ENCODE results near the gene EEF2K.

DNA sequence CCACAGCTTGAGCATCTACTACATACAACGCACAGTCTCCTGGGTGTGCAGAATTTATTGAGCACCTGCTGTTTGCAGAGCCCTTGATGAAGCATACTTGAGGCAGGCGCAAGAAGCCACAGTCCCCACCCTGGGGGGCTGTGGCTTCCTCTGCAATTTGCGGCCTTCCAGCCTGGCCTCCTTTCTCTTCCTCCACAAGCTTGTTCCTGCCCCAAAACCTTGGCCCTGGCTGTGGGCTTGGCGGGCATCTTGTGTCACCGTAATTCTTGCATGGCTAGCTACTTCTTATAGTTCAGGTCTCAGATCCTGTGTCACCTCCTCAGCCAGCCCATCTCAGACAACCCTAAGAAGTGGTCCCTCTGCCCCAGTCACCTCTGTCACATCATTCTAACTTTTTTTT, 47.2 kb downstream of the EEF2K start:
- TF ChIP-seq, protein P1, sequence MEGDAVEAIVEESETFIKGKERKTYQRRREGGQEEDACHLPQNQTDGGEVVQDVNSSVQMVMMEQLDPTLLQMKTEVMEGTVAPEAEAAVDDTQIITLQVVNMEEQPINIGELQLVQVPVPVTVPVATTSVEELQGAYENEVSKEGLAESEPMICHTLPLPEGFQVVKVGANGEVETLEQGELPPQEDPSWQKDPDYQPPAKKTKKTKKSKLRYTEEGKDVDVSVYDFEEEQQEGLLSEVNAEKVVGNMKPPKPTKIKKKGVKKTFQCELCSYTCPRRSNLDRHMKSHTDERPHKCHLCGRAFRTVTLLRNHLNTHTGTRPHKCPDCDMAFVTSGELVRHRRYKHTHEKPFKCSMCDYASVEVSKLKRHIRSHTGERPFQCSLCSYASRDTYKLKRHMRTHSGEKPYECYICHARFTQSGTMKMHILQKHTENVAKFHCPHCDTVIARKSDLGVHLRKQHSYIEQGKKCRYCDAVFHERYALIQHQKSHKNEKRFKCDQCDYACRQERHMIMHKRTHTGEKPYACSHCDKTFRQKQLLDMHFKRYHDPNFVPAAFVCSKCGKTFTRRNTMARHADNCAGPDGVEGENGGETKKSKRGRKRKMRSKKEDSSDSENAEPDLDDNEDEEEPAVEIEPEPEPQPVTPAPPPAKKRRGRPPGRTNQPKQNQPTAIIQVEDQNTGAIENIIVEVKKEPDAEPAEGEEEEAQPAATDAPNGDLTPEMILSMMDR (IDR thresholded peaks at IDR 0.05), result no peak
- TF ChIP-seq POLR2A (IDR thresholded peaks at IDR 0.05), result no peak
- no peak for TF ChIP-seq EP300 (IDR thresholded peaks at IDR 0.05)

Data from tibial nerve (tissue), 4 donors.